Measurements from ENCODE around the gene SLC25A39.
"Not testable (repeated sequence)": the region's sequence is repeated elsewhere in the genome, so short reads cannot be mapped to it uniquely, and the experiment has no call there.

SLC25A39 gene

GRCh38 chr17:44353672-44354331 is 29.2 kb upstream of the SLC25A39 start:
- DNase-seq, result no peak

GRCh38 chr17:44352828-44353671 is 28.4 kb upstream of the SLC25A39 start:
- no peak for DNase-seq

GRCh38 chr17:44351961-44352827 is 27.6 kb upstream of the SLC25A39 start:
- DNase-seq, result no peak

- DNase-seq, result no peak
Measured at GRCh38 chr17:44351464-44351863, 26.8 kb upstream of the SLC25A39 start.

- DNase-seq, result peak; percentile 29
Measured at GRCh38 chr17:44350733-44351226, 26.2 kb upstream of the SLC25A39 start.

- DNase-seq, result no peak
Measured at GRCh38 chr17:44349553-44350070, 25.0 kb upstream of the SLC25A39 start.

GRCh38 chr17:44348988-44349364 is 24.4 kb upstream of the SLC25A39 start:
- no peak for DNase-seq

GRCh38 chr17:44348234-44348987 is 23.8 kb upstream of the SLC25A39 start:
- no peak for DNase-seq

- DNase-seq, result not testable (repeated sequence)
Measured at GRCh38 chr17:44347206-44348055, 22.8 kb upstream of the SLC25A39 start.

- no peak for DNase-seq
Measured at GRCh38 chr17:44346064-44346844, 21.6 kb upstream of the SLC25A39 start.

- peak; percentile 28 for DNase-seq
Measured at GRCh38 chr17:44345454-44346026, 20.9 kb upstream of the SLC25A39 start.

- peak; percentile 95 for DNase-seq
Measured at GRCh38 chr17:44344939-44345453, 20.4 kb upstream of the SLC25A39 start, which contains the start of gene GRN. GRN (plus strand) TSS chr17:44345302; CDS start chr17:44349165, 3,863 bp downstream.

- DNase-seq, result no peak
Measured at GRCh38 chr17:44343510-44344209, 19.0 kb upstream of the SLC25A39 start.

- DNase-seq, result not testable (repeated sequence)
Measured at GRCh38 chr17:44340553-44340952, 15.9 kb upstream of the SLC25A39 start.

- no peak for DNase-seq
Measured at GRCh38 chr17:44338702-44339101, 14.1 kb upstream of the SLC25A39 start.

- no peak for DNase-seq
Measured at GRCh38 chr17:44335968-44336367, 11.3 kb upstream of the SLC25A39 start.

- DNase-seq, result no peak
Measured at GRCh38 chr17:44335564-44335963, 10.9 kb upstream of the SLC25A39 start.

GRCh38 chr17:44334727-44335126 is 10.1 kb upstream of the SLC25A39 start:
- no peak for DNase-seq

GRCh38 chr17:44334315-44334714 is 9.7 kb upstream of the SLC25A39 start:
- no peak for DNase-seq
